HG03469 (cell line): Measurements from ENCODE around the gene CHRNB1.
"Not testable (repeated sequence)": the region's sequence is repeated elsewhere in the genome, so short reads cannot be mapped to it uniquely, and the experiment has no call there.

ENCODE experiments used
- ATAC-seq: cut with Tn5 transposase; IDR thresholded peaks from one replicate; pipeline ENCODE4 v1.9.1; 2021; ENCODE audit warnings: mild to moderate bottlenecking, moderate library complexity, moderate number of reproducible peaks; ENCODE audit not compliant: unreplicated experiment

Gene CHRNB1

DNA sequence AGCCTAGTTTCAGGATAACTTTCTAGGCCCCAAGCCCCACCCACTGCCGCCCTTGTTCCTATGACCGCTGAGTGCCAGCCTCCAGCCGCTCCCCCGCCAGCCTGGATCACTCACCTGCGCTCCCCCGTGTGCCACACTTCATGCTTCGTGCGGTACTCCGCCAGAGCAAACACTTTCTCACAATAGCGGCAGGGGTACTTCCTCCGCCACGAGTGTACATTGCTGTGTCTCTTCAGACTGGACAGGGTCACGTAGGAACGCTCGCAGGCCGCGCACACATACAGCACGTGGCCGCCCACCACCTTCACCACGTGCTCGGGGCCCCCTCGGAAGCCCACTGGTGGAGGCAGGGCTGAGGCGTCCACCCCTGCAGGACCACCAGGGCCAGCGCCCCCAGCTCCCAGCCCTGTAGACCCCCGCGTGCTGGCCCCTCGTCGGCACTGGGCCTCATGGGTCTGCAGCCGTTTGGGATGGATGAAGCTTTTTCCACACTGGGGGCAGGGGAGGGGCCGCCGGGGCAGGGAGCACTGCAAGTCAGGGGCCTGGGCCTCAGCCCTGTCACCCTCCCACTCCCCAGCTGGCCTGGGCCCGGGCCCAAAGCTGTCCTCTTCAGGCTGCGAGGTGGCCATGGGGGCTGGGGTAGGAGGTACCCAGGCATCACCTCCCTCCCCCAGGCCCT, 20.9 kb downstream of the CHRNB1 start:
- no peak for ATAC-seq

DNA sequence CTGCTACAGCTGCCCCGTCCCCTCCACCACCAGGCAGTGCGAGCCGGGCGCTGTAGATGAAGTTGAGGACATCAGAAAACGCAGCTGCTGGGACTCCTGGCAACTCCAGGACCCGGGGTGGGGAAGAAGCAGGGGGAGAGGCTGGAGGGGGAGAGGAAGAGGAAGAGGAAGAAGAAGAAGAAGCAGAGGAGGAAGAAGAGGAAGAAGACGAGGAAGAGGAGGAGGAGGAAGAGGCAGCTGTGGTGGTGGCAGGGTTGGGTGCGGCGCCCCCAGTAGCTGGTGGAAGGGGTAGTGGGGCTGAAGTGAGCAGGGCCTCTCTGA, 21.4 kb downstream of the CHRNB1 start:
- ATAC-seq, result no peak

DNA sequence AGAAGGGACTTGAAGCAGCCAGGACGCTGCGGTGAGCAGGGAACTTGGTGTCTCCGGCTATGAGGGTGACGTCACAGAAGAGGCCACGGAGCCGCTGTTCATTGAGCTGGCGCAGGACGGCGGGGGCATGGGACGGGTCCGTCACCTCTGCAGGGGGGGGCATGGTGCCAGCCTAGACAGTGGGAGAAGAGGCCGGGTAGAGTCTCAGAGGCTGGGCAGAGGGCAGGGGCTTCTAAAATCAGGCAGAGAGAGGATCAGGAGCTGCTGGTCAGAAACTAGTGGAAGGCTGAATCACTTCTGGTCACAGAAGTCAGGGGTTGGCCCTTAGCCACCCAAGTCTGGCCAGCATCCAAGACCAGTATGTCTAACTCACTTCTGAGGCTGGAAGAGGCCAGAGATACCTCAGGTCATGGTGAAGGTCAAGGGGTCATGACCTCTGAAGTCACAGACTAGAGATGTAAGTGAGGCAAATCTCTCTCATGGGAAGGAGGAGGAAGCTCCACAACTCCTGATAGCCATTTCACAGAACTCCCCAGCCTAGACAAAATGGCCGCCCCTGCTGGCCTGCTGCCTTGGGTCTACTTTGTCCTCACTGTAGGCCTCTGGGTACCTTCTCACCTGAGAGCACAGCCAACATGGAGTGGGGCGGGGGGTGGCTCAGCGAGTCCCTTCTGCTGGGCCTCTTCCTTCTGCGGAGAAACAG, 21.9 kb downstream of the CHRNB1 start:
- no peak for ATAC-seq

DNA sequence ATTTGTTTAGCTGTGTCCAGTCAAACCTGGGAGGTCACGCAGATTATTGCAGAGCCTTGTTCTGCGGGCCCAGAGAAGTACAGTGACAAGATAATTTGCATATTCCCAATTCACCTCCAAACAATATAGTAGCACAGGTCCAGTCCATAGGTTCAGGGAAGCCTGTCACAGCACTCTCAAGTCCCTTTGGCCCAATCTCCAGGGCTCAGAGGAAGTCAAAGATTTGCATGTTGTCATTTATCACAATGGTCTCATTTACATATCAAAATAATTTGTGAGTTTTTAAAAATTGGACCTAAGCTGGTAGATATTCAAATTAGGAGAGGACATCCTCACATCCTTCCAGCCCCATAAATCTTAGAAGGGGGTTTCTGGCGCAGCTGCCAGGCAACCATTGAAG, 22.6 kb downstream of the CHRNB1 start:
- ATAC-seq, result no peak

DNA sequence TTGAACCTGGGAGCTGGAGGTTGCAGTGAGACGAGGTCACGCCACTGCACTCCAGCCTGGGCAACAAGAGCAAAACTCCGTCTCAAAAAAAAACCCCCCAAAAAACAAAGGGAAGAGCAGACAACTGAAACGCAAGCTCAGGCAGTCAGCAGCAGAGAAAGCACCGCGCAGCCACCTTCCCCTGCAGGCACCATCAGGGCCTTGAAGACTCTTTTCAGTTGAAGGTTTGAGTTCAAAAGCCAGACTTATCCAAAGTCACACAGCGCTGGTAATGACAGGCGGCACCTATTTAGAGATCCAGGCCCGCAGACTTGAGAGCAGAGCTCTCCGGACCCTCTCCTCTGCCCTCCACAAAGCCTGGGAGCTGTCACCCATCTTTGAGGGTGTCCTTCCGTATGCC, 23.4 kb downstream of the CHRNB1 start:
- ATAC-seq, result no peak

DNA sequence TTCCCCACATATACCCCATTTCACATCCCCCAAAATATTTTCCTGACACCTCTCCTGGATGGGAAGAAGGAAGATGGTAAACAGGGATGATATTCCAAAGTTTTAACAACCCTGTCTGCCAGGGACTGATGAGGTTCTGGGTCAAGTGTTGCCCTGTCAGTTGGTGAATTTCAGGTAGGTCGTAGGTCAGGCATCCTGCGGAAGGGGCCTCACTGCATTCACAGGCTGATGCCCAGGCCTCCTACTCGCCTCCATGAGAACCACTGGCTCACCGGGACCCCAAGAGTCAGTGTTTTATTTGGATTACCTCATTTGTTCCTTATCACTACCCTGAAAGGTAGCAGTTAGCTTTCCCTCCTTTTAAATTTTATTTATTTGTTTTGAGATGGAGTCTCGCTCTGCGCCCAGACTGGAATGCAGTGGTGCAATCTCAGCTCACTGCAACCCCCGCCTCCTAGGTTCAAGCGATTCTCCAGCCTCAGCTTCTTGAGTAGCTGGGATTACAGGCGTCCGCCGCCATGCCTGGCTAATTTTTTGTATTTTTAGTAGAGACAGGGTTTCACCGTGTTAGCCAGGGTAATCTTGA, 24.0 kb downstream of the CHRNB1 start:
- no peak for ATAC-seq

DNA sequence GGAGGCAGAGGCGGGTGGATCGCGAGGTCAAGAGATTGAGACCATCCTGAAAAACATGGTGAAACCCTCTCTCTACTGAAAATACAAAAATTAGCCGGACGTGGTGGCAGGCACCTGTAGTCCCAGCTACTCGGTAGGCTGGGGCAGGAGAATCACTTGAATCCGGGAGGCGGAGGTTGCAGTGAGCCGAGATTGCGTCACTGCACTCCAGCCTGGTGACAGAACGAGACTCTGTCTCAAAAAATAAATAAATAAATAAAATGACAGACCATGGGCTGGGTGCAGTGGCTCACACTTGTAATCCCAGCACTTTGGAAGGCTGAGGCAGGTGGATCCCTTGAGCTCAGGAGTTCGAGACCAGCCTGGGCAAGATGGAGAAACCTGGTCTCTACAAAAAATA, 25.0 kb downstream of the CHRNB1 start:
- ATAC-seq, result not testable (repeated sequence)

DNA sequence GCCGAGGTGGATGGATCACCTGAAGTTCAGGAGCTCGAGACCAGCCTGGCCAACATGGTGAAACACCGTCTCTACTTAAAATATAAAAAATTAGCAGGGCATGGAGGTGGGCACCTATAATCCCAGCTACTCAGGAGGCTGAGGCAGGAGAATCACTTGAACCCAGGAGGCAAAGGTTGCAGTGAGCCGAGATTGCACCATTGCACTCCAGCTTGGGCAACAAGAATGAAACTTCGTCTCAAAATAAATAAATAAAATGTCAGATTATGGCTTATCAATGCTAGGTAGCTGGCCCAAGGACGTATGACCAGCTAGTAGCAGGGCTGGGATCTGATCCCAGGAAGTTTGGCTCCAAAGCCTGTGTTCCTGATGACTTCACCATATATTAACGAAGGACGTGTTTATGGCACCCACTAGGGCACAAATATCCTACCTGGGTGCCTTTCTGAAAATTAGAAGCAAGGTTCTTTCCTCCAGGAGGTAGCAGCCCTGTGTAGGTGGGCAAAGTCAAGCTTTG, 25.7 kb downstream of the CHRNB1 start:
- ATAC-seq, result not testable (repeated sequence)

DNA sequence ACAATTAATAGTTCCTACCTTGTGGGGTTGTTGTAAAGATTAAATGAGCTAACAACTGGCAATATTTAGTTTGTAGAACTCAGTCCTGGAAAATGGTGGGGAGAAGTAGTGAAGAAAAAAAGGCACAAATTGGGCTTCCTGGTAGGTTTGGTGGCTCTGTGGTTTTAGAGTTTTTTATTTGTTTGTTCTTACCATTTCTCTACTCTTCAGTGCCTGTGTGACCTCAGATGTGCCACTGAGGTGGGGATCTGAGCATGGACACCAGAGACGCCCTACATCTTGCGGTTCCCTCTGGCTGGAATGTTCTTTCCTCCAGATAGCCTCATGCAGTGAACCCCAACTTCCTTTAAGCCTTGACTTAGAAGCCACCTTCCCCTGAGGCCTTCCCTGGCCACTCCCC, 26.9 kb downstream of the CHRNB1 start:
- ATAC-seq, result no peak

DNA sequence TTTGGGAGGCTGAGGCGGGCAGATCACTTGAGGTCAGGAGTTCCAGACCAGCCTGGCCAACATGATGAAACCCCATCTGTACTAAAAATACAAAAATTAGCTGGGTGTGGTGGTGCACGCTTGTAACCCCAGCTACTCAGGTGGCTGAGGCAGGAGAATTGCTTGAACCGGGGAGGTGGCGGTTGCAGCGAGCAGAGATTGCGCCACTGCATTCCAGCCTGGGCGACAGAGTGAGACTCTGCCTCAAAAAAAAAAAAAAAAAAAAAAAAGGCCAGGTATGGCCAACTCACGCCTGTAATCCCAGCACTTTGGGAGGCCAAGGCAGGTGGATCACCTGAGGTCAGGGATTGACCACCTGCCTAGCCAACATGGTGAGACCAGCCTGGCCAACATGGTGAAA, 29.9 kb downstream of the CHRNB1 start:
- ATAC-seq, result not testable (repeated sequence)

DNA sequence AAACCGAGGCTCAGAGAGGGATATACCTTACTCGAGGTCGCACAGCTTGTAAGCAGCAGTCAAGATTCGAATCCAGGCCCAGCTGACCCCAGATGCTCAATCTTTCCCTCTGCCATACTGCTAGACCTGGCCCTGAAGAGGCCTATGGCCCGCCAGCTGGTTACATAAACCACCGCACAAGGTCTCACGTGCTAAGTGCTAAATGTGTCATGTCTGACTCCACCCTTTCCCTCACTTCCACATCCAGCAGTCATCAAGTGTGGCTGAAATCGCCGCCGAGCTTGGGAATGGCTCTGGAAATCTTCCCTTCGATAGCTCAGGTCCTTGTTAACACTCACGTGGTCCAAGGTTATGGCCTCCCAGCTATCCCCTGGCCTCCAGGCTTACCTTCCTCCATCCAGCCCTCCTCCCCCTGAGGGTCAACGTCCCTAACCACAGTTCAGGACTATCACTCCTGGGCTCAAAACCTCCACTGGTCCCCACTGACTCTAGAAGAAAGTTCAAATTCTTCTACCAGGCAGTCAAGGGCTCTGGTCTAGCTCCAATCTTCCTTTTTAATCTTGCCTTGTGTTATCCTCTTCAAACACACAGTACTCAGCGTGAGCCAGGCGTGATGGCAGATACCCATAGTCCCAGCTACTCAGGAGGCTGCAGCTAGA, 31.0 kb downstream of the CHRNB1 start:
- no peak for ATAC-seq

DNA sequence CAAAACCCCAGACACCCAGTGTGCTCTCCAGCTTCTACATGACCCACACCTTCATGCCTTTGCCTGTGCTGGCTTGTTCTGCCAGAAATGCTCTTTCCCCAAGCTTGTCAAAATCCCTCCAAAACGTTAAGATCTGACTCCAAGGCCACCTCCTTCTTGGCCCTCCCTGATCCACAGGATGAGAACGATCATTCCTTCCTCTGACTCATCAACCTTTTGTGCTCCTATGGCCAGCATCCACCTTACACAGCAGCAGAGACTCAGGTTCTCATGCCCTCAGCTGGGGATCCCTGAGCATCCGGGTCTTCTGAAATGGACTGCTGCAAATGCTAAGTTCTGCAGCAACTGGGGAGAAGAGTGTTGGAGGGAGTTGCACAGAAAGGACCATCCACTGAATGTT, 31.6 kb downstream of the CHRNB1 start:
- no peak for ATAC-seq

DNA sequence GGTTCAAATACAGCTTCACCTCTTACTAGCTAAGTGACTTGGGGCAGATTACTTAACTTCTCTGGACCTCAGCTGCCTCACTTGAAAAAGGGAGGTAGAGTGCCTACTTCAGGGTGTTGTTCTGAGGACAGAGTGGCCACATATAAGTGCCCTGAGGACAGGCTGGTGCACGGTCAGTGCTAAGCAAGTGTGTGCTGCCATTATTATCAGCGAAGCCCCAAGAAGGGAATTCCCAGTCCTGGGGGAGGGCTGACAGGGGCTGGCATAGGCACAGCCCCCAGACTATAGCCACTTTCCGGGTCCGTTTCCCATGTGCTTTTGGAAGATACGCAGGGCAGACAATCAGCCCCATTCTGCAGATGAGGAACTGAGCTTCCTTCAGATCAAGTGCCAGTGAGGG, 32.1 kb downstream of the CHRNB1 start:
- no peak for ATAC-seq

DNA sequence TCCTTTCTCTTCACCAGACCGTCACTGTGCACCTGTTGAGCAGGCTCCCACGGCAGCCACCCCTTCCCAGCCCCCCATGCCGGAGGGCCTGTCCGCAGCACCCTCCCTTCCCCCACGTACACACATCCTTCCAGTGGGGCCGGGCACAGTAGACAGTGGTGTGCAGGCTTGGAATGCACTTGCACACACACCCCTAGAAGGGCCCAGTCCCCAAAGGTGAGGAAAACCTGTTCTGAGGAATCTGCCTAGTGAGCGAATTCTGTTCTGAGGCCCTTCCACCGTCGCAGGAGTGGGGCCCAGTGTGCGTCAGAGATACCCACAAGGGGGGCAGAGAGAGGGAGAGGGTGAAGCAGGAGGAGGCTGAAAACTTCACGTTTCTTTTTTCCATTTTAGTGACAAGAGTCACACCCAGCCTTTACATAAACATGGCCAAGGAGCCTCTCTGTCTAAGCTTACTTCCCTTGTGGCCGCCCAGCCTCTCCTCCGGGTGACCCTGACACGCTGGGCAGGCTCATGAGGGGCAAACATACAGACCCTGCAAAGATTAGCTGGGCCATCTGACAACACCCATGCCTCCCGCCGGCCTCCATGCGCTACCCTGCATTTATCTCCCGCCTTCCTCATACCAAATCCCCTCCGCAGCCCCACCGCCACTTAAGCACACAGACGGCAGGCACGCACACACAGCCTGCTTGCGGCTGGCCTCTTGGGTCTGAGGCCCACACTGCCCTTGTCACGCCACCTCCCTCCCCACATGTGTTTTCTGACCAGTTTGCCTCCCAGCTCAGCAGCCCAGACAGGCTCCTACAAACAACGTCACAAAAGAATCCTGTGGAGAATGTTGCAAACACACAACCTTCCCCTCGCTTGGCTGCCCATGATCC, 32.8 kb downstream of the CHRNB1 start:
- no peak for ATAC-seq

DNA sequence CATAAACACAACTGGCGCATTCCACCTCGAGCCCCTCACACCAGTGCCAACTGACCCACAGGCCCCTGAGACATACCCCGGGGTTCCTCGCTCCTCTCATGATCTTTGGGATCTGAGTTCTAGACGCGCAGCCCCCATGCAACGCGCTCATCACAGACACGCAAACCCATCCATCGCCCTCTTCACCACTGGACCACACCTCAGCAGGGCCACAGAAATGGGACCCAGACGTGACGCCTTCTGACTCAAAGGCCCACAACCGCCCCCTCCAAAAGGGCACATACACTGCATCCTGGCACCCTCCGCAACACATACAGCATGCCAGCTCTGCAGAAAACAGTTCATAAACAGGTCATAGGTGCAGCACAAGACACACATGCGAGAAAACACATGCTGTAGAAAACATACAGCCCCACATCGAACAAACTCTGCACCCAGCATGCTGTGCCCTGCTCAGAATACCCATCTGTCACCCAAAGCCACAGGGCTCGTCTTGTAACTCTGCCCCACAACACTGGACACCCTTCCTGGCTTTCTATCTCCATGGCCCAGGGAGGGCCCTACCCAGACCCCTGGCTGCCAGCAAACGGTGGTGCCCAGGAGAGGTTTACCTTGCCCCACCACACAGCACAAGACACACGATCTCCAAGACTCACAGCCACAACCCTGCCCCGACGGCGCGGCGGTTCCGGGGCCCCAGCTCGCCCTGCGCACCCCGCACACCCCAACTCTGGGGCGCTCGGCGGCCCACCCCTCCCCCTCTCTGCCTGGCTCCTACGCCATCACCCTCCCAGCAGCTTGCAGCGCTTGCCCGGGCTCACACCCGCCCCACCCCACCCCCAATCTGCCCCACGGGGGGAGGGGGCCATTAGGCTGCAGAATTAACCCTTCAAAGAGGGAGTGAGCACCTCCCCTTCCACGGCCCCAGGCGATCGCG, 33.7 kb downstream of the CHRNB1 start:
- no peak for ATAC-seq

DNA sequence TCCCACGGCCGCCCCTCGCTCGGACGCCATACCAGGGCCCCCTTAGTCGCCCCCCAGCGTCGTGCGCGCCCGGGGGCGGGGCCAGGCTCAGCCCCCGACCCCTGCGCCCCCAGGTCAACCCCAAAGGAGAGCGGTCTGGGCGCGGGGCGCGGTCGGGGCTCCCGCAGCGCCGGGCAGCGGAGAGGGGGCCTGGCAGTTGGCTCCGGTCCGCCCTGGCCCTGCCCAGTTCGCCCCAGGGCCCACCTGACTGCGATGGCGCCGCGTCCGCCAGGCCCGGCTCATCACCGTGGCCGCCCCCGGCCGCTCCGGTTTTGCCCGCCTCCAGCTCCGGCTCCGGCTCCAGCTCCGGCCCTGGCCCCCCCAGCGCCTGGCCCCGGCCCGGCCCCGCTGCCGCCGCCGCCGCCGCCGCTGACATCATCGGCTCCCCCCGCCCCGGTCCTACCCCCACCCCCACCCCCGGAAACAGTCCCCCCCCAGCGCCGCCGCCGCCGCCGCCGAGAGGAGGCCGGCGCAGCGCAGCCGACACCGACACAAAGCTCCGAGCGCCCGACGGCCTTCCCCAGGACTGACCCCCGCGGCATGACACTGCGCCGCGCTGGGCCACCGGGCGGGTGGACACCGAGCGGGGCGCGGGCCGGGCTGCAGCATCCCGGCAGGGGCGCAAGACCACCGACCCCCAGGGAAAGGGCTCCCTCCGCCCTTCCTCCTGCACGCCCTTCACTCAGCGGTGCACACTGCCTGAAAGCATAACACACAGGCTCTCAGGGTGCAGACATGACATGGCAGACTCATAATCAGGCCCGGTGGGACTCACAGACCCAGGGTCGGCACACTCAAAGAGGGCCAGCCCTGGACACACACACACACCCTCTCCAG, 34.6 kb downstream of the CHRNB1 start, which contains the start of gene ZBTB4:
Gene ZBTB4, minus strand, starts transcription at position 419 of the 876 bp plus-strand sequence. CDS start 12,830 bp downstream, outside the sequence.
- ATAC-seq, result no peak

DNA sequence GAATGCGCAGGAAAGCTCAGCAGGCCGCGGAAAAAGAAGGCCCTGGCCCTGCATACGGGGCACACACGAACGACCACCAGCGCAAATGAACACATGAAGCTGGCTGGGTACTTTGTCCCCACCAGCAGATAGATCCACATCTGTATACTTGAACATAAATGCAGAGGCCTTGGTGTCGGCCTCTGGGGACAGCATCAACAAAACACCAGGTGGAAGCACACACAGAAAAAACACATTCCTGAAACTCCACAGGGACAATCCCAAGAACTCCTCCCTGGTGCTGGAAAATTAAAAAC, 35.2 kb downstream of the CHRNB1 start:
- ATAC-seq, result no peak

DNA sequence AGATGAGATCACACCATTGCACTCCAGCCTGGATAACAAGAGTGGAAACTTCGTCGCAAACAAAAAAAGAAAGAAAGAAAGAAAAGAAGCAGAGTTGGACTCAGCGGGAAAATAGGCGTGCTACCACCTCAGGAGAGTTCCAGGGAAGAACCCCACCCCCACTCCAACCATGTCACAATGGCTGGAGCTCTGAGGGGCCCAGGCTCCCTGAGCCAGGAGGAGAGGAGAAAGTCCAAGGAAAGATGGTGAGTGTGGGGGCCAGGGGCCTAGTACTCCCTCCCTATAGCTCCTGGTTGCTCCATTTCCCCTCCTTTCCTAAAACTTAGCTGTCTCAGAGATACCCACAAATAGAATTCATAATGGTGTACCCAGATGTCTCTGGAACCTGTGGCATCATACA, 36.4 kb downstream of the CHRNB1 start, which contains the start of gene SLC35G6:
Gene SLC35G6, plus strand, starts transcription at position 172 of the 400 bp plus-strand sequence. Its CDS starts 71 bp downstream, at position 243.
- ATAC-seq, result not testable (repeated sequence)
